PFSK-1 (cell line): ENCODE measurements around the gene BMP5.

Experiments
- FOXP2 ChIP-seq: optimal IDR thresholded peaks from 2 replicates; pipeline ENCODE3; 2011; ENCODE audit warnings: borderline replicate concordance, control low read depth, inconsistent platforms; ENCODE audit not compliant: insufficient read depth; ENCODE audit errors: extremely low read length, extremely low read depth
- POLR2AphosphoS5 ChIP-seq: IDR thresholded peaks from 2 replicates; pipeline ENCODE4 v1.6.1; 2012; ENCODE audit warnings: low read depth, mild to moderate bottlenecking, control low read depth, low read length, moderate library complexity
- SIN3A ChIP-seq: IDR thresholded peaks from 2 replicates; pipeline ENCODE4 v1.6.1; 2012; ENCODE audit warnings: mild to moderate bottlenecking, low read length, moderate library complexity, borderline replicate concordance; ENCODE audit not compliant: insufficient read depth
- TAF1 ChIP-seq: IDR thresholded peaks from 2 replicates; pipeline ENCODE4 v1.6.1; 2012; ENCODE audit warnings: low read length, control low read depth, borderline replicate concordance; ENCODE audit not compliant: insufficient read depth
- TF ChIP-seq, protein P1 (sequence below), 2 experiments: IDR thresholded peaks; 2 replicates each; pipeline versions ENCODE4 v1.6.1 to v1.8.0; 2011 to 2012; ENCODE audit warnings: low read depth in 2 of 2, low read length in 2 of 2, control low read depth in 1 of 2, inconsistent platforms in 1 of 2, mild to moderate bottlenecking in 1 of 2, moderate library complexity in 1 of 2; ENCODE audit not compliant: insufficient read depth in 1 of 2

BMP5 gene

DNA sequence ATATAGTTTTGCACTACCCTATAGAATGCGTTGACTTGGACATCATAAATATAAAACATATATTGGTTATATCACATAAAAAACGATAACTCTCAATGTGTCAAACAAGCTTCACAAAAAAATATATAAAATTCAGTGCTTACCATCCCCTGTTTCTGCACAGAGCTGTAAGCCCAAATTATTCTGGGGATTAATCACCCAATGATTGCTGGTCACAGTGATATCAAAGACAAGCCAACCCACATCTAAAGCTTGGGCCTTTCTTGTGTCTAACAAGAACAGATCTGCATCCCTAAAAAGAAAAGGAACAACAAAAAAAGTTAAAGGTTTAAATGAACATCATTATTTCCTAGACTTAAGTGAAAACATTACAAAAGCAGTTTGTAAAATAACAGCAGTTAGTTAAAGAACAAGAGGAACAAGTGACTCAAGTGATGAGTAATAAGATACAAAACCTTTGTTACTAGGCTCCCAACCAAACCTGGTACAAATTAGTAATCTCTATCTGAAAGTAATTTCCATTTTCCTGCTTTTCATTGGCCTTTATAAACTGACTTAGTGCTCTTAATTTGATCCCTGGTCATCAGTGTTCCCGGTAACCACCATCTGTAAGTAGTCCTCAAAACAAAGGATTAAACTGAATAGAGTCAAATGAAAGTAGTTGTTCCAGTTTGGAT, 81.1 kb downstream of the BMP5 start:
- TF ChIP-seq FOXP2: no peak
- no peak for TF ChIP-seq SIN3A
- TF ChIP-seq, protein P1, sequence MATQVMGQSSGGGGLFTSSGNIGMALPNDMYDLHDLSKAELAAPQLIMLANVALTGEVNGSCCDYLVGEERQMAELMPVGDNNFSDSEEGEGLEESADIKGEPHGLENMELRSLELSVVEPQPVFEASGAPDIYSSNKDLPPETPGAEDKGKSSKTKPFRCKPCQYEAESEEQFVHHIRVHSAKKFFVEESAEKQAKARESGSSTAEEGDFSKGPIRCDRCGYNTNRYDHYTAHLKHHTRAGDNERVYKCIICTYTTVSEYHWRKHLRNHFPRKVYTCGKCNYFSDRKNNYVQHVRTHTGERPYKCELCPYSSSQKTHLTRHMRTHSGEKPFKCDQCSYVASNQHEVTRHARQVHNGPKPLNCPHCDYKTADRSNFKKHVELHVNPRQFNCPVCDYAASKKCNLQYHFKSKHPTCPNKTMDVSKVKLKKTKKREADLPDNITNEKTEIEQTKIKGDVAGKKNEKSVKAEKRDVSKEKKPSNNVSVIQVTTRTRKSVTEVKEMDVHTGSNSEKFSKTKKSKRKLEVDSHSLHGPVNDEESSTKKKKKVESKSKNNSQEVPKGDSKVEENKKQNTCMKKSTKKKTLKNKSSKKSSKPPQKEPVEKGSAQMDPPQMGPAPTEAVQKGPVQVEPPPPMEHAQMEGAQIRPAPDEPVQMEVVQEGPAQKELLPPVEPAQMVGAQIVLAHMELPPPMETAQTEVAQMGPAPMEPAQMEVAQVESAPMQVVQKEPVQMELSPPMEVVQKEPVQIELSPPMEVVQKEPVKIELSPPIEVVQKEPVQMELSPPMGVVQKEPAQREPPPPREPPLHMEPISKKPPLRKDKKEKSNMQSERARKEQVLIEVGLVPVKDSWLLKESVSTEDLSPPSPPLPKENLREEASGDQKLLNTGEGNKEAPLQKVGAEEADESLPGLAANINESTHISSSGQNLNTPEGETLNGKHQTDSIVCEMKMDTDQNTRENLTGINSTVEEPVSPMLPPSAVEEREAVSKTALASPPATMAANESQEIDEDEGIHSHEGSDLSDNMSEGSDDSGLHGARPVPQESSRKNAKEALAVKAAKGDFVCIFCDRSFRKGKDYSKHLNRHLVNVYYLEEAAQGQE (IDR thresholded peaks at IDR 0.05; ENCODE audit: insufficient read depth in 1 of 2, low read depth in 2 of 2, low read length in 2 of 2): no peak
- TF ChIP-seq POLR2AphosphoS5: no peak
- TF ChIP-seq TAF1: no peak

DNA sequence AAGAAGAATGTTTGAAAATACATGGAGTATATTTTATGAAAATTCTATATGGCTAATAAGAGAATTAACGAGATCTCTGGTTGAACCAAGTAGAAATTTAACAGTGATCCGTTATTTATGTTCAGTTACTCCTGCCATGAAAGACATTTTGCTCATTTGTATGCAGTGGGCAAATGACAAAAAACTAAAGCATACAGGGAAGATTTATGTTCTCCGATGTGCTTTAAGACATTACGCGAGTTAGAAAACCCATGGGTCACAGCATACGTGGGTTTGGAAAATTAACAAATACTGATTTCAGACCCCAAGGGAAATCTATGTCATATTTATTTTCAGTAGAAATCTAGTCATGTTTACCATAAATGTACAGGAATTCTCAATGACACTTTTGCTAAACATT, 90.1 kb downstream of the BMP5 start:
- no peak for TF ChIP-seq TAF1
- TF ChIP-seq POLR2AphosphoS5: no peak
- no peak for TF ChIP-seq SIN3A
- TF ChIP-seq FOXP2: no peak
- TF ChIP-seq, protein P1 (IDR thresholded peaks at IDR 0.05; ENCODE audit: insufficient read depth in 1 of 2, low read depth in 2 of 2, low read length in 2 of 2): no peak

DNA sequence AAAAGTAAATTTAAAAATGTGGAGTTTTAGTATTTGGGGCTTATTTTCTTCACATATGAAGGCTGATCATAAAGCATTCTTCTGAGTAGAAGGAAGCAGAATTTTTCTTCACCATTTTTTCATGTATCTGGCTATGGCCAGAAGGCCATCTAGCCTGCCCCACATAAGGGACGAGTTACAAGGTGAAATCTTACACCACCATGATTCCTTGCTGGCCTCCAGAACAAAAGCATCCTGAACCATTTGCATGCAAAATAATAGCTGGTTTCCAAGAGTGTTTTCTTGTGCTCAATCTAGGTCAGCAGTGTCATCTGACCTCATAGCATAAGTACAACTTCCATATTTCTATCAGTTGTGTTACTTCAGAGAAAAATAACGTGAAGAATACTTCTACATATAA, 93.1 kb downstream of the BMP5 start:
- TF ChIP-seq FOXP2 (no peak), TAF1 (no peak), POLR2AphosphoS5 (no peak), SIN3A (no peak)
- TF ChIP-seq, protein P1 (IDR thresholded peaks at IDR 0.05; ENCODE audit: insufficient read depth in 1 of 2, low read depth in 2 of 2, low read length in 2 of 2): no peak

DNA sequence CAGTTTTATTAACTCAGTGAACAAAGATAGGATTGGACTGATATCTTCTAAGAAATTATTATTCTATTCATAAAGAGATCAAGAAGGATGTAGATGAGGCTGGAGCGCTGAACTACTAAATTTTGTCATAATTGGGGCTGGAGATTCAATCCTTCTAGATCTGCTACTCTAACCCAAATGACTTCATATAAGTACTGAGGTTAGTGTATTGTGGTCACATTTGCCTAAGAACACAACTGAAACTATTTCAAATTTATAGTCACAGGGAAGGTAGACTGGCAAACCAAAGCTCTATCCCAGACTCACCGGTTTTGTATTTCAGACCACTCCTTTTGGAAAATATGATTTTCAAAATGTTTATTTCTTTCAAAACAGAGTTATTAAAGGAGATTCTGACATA, 96.7 kb downstream of the BMP5 start:
- TF ChIP-seq SIN3A (no peak), FOXP2 (no peak), POLR2AphosphoS5 (no peak), TAF1 (no peak)
- TF ChIP-seq, protein P1 (IDR thresholded peaks at IDR 0.05; ENCODE audit: insufficient read depth in 1 of 2, low read depth in 2 of 2, low read length in 2 of 2): no peak
